Activated CD8-positive, alpha-beta memory T cell treated with anti-CD3 and anti-CD28 coated beads, Interleukin-2, amount 50 U/mL, for 4 hours (primary cell): ENCODE results near the gene MAPK7.
"Not testable (repeated sequence)": the region's sequence is repeated elsewhere in the genome, so short reads cannot be mapped to it uniquely, and the experiment has no call there.

ENCODE experiments used
- DNase-seq: peaks from one replicate; pipeline ENCODE4 v3.0.0-alpha.2; 2020

Gene MAPK7

GRCh38 chr17:19343671-19344151 is 34.6 kb upstream of the MAPK7 start:
- DNase-seq, result no peak

GRCh38 chr17:19344311-19345066 is 33.8 kb upstream of the MAPK7 start:
- no peak for DNase-seq

- DNase-seq, result no peak
These were observed 33.2 kb upstream of the MAPK7 start for GRCh38 chr17:19345067-19345460.

GRCh38 chr17:19345486-19346350 is 32.6 kb upstream of the MAPK7 start:
- no peak for DNase-seq

- DNase-seq, result no peak
These were observed 31.7 kb upstream of the MAPK7 start for GRCh38 chr17:19346351-19347255.

- DNase-seq, result no peak
These were observed 30.8 kb upstream of the MAPK7 start for GRCh38 chr17:19347323-19348080.

- DNase-seq, result no peak
These were observed 30.1 kb upstream of the MAPK7 start for GRCh38 chr17:19348081-19348650.

- no peak for DNase-seq
These were observed 29.5 kb upstream of the MAPK7 start for GRCh38 chr17:19348806-19349205.

GRCh38 chr17:19353401-19353800 is 24.9 kb upstream of the MAPK7 start:
- DNase-seq, result not testable (repeated sequence)

GRCh38 chr17:19354748-19355147 is 23.6 kb upstream of the MAPK7 start:
- no peak for DNase-seq

- DNase-seq, result no peak
These were observed 20.9 kb upstream of the MAPK7 start for GRCh38 chr17:19357351-19357750.

- no peak for DNase-seq
These were observed 20.5 kb upstream of the MAPK7 start for GRCh38 chr17:19357761-19358160.

GRCh38 chr17:19359151-19359550 is 19.1 kb upstream of the MAPK7 start:
- DNase-seq, result no peak

GRCh38 chr17:19359856-19360255 is 18.4 kb upstream of the MAPK7 start:
- no peak for DNase-seq

- DNase-seq, result no peak
These were observed 17.5 kb upstream of the MAPK7 start for GRCh38 chr17:19360772-19361171.

GRCh38 chr17:19361326-19361725 is 17.0 kb upstream of the MAPK7 start:
- no peak for DNase-seq

GRCh38 chr17:19361944-19362276 is 16.4 kb upstream of the MAPK7 start:
- DNase-seq, result no peak

- DNase-seq, result peak; percentile 92
These were observed 15.8 kb upstream of the MAPK7 start, which contains the start of gene B9D1 for GRCh38 chr17:19362277-19363113. B9D1 (minus strand) TSS chr17:19362723; CDS start chr17:19362569, 154 bp downstream.

GRCh38 chr17:19363114-19363438 is 15.2 kb upstream of the MAPK7 start:
- no peak for DNase-seq

GRCh38 chr17:19363460-19364035 is 14.8 kb upstream of the MAPK7 start:
- no peak for DNase-seq
